AG08396 (cell line): ENCODE data around the gene CHST11.
"Not testable (repeated sequence)": the region's sequence is repeated elsewhere in the genome, so short reads cannot be mapped to it uniquely, and the experiment has no call there.

Experiments used
- DNase-seq: peaks from one replicate; pipeline ENCODE4 v3.0.0; 2012; ENCODE audit warnings: low spot score, mixed read lengths

The CHST11 gene

DNA sequence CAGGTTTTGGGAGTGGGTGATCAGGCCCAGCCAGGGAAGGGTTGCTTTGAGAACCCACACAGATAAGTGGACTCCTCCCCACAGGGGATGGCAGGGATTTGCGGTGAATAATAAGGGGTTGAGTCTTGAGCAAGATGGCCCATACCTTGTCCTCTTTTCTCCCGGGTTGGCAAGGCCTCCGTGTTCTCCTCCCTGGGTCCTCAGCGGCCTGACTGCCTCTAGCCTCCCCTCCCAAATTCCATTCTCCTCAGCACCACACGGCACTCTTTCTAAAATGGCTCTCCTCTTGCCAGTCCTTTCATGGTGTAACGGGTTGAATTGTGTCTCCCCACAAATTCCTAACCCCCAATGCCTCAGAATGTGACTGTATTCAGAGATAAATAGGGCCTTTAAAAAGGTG is 70.0 kb downstream of the CHST11 start:
- no peak for DNase-seq

GRCh38 chr12:104527653-104528052 is 70.9 kb downstream of the CHST11 start:
- DNase-seq: not testable (repeated sequence)

GRCh38 chr12:104529130-104529874 is 72.6 kb downstream of the CHST11 start:
- no peak for DNase-seq

DNA sequence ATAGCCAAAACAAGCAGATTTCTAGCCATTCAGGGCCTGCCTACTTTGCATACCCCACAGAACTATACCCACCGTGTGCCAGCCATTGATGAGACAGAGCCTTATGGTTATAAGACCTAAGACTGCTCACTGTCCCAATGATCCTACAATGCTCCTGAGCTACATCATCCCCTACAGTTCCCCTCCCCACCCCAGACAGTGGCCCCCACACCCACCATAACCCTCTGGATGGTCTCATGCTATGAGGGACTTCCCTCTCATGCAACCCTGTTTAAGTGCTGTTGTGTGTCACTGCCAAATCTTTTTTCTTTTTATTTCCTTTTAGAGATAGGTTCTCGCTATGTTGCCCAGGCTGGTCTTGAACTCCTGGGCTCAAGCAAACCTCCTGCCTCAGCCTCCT is 75.9 kb downstream of the CHST11 start:
- no peak for DNase-seq

DNA sequence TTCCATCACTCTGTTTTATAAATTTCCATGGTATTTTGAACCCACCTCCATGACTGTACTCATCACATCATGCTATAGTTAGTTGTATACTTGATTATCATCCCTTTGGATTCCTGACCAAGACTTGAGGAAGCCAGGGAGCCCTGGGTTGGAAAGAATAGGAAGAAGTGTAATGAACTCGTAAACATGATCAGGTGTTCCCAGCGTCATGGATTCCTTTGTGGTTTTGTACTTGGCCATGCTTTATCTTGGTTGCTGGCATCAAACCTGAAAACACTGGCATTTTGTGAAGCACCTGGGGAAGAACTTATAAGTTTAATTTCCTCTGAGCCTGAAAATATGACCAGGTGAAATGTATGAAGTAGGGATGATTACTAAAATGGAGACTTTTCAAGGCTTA is 76.4 kb downstream of the CHST11 start:
- no peak for DNase-seq

DNA sequence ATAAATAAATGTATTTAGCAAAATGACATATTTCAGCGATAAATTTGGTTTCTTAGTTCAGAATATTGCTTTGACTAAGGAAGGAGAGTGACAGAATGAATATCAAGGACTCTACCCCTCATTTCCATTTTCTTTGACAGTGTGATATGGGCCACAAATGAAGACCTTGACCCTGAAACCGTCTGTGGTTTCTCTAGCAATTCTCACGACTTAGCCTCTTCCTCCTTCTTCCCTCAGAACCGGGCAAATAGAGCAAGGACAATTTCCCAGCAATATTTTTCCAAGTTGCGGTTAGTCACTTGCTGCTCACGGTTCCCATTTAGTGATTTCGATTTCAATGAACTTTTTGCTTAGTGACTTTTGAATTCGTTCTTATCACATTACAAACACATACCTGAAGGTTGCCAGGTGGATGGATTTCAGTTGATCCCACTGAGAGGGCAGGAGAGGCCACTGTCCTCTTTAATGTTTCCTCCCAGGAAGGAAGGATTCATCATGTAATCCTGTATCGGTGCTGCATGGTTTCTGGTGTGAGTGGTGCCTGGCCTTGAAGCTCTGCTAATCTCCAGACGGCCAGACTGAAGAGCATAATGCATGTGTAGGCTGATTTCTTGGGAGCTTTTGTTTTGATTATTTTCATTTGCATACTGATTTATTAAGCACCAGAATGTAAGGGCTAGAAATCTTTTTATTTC is 77.6 kb downstream of the CHST11 start:
- DNase-seq: no peak

DNA sequence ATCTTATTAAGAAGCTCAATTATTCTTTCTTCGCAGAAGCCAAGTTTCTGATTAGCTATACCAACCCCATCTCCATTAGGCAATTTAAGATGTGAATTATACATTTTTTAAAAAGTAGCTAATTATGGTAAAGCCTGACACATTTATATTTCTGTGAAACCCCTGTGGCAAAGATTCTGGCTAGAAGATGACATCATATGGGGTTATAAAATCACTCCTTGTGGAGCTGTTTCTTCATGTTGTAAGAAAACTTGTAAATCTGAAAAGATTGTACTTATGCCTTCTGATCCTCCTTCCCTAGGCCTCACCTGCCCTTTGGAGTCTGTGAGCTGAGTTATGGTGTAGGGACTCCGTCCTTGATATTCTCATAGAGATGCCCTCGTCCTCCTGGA is 78.1 kb downstream of the CHST11 start:
- no peak for DNase-seq

DNA sequence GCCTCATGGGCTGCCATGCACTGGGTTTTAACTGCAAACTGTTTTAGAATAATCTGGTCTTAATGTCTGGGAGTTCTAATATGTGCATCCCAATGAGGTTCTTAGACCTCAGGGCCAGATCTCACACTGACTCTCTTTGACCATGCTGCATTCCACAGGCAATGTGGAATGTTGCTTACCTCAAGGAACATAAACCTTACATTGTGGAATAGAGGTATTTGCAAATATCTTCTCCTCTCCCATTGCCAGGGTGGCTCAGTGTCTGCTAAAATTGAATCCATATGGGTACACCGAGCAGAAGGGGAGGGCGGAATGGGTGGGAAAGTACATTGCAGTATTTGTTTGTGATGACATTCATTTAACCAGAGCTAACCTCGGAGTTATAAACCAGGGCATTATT is 78.6 kb downstream of the CHST11 start:
- peak; percentile 31 for DNase-seq

GRCh38 chr12:104536841-104537240 is 80.1 kb downstream of the CHST11 start:
- no peak for DNase-seq

- no peak for DNase-seq
Measured at GRCh38 chr12:104538056-104538455, 81.3 kb downstream of the CHST11 start.

DNA sequence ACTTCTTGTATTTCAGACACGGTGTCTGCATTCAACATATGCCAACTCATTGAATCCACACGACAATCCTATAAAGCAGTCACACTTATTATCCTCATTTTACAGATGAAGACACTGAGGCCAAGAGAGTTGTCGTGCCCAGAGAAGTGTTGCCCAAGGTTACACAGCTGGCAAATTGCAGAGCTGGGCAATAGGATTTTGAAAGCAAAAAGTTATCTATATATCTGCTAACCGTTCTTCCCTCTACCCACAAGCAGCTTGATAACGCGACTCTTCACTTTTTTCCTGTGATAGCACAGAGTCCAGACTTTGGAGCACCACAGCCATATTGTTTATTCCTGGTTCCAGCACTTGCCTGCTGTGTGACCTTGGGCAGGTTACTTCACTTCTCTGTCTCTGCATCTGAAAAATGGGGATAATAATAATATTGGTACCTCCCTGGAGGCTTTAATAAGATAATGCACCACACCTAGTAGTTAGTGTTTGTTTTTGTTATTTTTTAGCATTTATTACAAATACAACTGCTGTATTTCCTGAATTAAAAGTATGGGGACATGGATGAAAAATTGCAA is 82.2 kb downstream of the CHST11 start:
- no peak for DNase-seq

GRCh38 chr12:104544836-104545235 is 88.1 kb downstream of the CHST11 start:
- DNase-seq: no peak

DNA sequence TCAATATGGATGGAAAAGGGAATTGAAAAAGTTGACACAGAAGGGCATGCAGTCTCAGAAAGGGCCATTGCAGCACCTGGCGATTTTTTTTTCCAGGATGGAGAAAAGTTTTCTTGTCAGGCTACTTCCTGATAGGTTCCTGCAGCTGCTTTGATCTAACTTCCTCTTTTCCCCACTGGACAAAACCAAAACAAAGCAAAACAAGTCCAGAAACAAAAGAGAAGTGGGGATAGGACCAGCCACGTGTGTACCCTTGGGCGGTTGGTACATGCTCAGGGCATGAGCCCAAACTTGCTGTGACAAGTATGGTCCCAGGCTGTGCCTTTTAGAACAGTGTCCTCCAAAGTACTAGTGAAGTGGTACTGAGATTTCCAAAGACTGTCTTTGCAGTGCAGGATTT is 89.8 kb downstream of the CHST11 start:
- no peak for DNase-seq

- no peak for DNase-seq
Measured at GRCh38 chr12:104547235-104547634, 90.5 kb downstream of the CHST11 start.

DNA sequence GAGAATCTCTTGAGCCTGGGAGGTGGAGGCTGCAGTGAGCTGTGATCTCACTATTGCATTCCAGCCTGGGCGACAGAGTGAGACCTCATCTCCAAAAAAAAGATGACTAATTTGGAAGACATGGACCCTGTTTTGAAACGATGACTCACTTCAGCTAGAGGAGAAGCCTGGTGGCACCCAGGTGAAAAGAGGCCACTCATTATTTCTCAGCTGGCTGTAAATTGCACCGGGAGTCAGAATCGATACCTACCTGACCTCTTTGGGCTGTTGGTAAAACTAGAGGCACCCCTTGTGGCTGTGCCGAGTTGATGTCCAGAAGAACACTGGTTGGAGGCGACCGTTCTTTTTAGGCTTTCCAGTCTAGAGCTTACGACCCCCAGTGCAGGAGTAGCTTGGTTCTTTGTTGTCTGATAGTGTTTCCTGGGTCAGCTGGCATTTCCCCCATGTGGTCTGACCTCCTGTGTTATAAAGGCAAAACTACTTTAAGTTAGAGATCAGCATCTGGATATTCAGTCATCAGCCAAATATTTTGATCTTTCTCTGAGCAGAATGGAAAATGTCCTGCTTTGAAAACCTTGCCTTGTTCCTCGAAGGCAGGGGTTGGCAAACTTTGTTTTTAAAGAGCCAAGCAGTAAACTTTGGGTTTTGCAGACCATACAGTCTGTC is 93.2 kb downstream of the CHST11 start:
- DNase-seq: peak; percentile 15

DNA sequence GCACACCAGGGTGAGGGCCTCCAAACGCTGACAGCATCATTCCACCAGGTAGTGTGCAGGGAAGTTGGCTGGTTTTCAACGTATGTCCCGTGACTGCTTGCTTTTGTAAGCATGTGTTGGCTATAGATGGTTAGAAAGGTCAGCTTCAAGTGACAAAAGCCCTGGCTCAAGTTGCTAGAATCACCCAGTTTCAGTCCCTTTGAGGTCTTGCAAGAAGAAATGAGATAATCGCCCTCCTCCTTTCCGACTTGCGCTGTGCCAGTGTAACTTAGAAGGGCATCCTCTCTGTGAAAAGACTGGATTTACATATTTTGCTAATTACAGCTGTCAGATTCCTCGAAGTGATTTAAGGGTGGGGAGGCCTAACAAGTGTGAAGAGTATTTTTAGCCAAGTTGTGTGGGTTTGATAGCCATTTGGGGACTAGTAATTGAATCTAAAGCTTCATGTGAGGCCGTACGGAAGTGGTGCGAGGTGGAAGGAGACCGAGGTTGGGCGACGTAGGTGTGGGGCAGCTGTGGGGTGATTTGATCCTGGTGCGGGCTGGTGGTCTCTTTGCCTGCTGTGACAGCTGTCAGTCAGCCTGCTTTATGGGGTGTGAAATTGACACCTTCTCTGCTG is 94.7 kb downstream of the CHST11 start:
- no peak for DNase-seq

- DNase-seq: no peak
Measured at GRCh38 chr12:104553421-104553820, 96.7 kb downstream of the CHST11 start.

GRCh38 chr12:104555648-104556047 is 98.9 kb downstream of the CHST11 start:
- no peak for DNase-seq

DNA sequence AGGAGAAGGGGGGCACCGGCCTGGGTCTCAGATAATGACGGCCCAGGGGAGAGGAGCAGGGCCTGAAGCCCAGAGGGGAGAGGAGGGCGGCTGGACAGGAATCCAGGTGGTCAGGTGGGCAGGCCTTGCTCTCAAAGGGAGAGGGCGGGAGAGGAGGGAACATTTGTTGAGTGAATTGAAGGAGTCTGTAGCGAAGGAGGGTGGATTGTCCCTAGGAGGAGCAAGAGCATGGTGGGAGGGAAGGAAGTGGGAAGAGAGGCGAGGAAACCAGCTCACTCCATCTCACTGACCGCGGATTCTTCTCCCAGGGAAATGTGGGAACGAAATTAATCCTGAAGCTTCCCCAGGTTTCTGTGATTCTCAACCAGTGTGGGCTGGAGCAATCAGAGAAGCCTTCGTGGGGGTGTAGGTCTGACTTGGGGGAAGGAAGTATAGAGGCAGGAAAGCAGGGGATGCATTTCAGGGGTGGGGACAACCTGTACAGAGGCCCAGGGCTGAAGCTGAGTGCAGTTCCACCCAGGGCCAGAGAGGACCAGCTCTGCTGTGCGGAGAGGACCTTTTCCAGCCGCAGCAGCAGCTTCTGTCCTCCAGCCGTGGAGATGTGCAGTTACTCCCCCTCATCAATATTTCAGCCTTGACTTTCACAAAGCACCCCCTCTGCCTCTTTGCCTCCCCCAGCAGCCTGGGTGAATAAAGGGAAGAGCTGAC is 100.9 kb downstream of the CHST11 start:
- DNase-seq: no peak

DNA sequence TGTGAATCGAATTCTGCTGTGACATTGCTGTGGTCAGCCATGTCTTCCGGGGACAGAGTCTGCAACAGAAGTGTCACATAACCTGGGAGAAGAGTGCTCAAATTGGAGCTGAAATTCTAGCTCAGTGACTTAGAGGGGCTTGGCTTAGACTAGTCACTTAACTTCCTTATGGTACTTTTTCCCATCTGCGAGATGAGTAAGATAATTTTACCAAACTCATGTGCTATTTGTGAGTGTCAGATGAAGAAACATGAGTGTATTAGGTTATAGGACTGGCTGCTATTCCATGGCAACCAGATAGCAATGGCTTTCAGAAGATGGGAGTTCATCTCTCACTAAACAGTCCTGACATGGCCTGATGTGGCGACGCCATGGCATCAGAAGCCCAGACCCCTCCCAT is 104.1 kb downstream of the CHST11 start:
- DNase-seq: no peak

GRCh38 chr12:104562763-104563162 is 106.0 kb downstream of the CHST11 start:
- no peak for DNase-seq

GRCh38 chr12:104564662-104565061 is 107.9 kb downstream of the CHST11 start:
- DNase-seq: not testable (repeated sequence)
